ENCODE data around the gene NOS2.
"Not testable (repeated sequence)": the region's sequence is repeated elsewhere in the genome, so short reads cannot be mapped to it uniquely, and the experiment has no call there.

GRCh38 chr17:27829143-27829711 lies 28.9 kb upstream of the NOS2 start:
- TF ChIP-seq, protein P1, sequence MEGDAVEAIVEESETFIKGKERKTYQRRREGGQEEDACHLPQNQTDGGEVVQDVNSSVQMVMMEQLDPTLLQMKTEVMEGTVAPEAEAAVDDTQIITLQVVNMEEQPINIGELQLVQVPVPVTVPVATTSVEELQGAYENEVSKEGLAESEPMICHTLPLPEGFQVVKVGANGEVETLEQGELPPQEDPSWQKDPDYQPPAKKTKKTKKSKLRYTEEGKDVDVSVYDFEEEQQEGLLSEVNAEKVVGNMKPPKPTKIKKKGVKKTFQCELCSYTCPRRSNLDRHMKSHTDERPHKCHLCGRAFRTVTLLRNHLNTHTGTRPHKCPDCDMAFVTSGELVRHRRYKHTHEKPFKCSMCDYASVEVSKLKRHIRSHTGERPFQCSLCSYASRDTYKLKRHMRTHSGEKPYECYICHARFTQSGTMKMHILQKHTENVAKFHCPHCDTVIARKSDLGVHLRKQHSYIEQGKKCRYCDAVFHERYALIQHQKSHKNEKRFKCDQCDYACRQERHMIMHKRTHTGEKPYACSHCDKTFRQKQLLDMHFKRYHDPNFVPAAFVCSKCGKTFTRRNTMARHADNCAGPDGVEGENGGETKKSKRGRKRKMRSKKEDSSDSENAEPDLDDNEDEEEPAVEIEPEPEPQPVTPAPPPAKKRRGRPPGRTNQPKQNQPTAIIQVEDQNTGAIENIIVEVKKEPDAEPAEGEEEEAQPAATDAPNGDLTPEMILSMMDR (IDR thresholded peaks at IDR 0.05; ENCODE audit: insufficient read depth, low read length, poor library complexity, severe bottlenecking): not testable (repeated sequence)
- not testable (repeated sequence) for TF ChIP-seq EZH2phosphoT487 (conservative IDR thresholded peaks at IDR 0.05; ENCODE audit: low read length)

All from SU-DHL-6 (cell line).